Medulla oblongata (tissue), 1 donor: Measurements from ENCODE around the gene PLCH1.

Experiments
- DNase-seq: peaks from one replicate; pipeline ENCODE4 v3.0.0-alpha.2; 2015; ENCODE audit errors: extremely low spot score

Gene PLCH1

DNA sequence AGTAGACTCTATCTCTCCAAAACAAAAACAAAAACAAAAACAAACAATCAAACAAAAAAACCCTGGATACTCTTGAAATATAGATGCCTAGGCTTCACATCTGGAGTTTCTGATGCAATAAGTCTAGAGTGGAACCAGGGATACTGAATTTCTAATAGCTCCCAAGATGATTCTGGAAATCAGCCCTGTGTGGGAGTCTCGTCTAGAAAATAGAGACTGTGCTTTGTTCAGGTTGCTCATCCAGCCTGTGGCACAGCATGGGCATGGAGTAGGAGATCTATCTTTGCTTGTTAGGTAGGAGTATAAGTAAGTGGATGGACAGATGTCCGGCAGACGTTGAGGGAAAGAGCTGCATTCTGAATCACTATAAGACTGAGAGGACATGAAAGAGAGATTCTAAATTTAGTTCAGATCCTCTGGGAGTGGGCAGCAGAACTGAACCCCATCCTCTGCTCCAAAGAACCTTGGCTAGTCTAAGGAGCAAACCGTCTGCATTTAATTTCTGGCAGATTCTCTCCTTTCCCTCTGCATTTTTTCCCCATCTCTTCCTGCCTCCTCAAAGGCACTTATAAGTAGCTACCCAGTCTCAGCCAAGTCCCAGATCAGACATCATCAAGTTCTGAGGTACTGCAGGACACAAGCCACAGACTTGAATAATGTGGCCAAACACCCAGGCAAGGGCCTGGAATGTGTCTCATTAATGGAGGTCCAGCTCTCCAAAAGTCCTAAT, 358.8 kb downstream of the PLCH1 start:
- no peak for DNase-seq

- DNase-seq: peak; percentile 76
Measured at GRCh38 chr3:155382396-155383042, 362.4 kb downstream of the PLCH1 start.

GRCh38 chr3:155377847-155378246, 367.0 kb downstream of the PLCH1 start:
- no peak for DNase-seq

- no peak for DNase-seq
Measured at GRCh38 chr3:155377071-155377470, 367.8 kb downstream of the PLCH1 start.

DNA sequence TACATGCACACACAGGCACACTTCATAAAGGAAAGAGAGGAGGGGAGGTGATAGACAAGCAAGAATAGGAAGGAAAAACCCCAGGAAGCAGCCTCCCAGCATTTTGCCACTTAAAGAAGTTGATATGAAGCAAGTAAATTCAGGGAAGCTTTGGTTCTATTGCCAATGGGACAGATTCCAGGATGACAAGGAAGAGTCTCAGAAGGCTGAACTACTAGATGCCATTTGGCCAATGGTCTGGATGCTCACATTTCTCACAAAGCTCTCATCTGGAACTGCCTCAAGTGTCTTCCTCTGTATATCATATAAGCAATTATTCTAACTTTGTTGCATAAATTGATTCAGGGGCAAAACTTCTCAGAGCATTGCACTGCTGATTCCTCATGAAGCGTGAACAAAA, 372.6 kb downstream of the PLCH1 start:
- no peak for DNase-seq

DNA sequence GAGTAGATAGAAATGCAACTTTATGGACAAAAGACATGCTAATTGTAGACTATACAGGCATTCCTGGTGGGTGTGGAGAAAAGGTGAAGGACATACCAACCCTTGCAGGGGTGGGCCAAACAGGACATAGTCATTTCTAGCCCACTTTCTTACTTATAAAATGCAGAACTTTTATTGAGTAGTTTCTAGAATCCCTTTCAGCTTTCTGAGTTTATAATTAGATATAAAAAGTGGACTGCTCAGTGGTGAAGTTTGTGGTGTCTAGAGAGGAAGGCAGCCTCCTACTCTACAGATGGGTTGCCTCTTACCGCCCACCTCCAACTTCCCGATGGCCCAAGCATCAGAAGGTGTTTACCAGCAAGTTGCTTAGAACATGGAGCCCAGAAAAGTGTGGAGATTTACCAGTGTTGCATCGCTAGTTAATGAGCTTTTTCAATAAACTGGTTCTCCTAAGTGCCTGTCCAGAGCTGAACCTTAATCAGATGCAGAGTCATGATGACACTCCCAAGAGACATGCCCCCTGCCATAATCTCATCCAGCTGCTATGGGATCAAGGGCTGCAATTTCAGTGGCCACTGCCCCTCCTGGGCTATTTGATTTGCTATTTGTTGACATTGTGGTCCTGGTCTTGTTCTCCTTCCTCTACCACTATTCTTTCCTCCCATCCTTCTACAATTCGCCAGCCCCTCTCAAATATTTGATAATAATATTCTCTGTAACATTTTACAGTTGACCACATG, 373.9 kb downstream of the PLCH1 start:
- no peak for DNase-seq

- peak; percentile 69 for DNase-seq
Measured at GRCh38 chr3:155370198-155370597, 374.7 kb downstream of the PLCH1 start.

GRCh38 chr3:155369735-155370134, 375.1 kb downstream of the PLCH1 start:
- no peak for DNase-seq

DNA sequence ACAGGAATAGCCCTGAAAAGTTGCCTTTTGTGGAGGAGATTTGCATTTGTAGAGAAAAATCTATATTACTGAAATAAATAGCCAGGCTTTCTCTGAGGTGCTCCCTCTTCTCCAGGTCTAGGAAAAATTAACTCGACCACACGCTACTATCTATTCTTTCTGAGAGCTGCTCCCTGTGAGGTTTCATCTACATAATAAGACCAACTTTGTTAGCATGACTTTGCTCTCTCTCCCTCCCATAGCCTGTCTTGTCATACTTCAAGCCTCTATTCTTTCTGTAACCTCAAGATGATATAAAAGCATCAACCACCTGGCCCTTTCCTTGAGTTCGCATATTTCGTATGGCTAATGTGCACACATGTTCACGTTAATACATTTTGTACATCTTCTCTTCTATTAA, 375.6 kb downstream of the PLCH1 start:
- no peak for DNase-seq

GRCh38 chr3:155368786-155369185, 376.1 kb downstream of the PLCH1 start:
- DNase-seq: no peak

DNA sequence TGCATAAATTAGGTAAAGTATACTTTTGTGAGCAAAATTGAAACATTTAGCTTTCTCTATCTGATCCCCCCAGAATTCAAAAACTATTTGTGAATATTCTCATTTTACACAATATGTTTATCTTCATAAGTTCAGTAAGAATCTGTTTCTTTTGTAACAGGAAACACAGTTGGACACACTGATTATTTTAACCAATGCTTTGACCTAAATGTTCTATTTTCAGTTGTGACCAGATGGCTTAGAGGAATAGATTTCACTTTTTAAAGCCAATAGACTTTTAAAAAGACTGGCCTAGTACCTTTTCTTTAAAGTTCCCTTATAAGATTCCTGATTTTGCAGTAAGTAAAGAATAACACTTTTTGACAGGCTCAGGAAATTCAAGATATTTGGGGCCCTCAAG, 377.4 kb downstream of the PLCH1 start:
- DNase-seq: no peak

DNA sequence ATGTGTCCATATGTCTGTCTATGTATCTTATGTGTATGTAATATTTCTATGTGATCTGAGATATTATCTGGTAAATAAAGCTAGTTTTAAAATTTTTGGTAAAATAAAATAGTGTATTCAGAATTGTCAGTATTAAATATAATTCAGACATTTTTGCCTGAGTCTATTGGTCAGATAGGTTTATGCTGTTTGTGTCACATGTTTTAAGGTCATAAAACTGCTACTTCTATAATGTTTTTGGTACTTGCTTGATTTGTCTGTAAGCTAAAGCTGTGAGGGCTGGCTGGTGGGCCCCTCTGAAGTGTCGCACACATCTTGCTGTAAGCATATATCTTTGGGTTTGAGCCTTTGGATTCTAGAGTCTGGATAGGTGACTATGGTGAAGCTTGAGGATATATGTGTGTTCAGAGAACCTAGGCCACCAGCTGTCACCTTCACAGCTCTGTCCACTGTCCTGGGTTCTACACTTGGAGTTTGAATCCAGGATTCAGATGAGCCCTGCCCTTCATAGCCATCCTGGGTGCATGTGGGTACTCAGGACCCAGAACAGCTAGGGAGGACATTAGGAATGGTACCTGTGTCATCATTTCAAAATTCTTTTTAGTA, 379.6 kb downstream of the PLCH1 start:
- no peak for DNase-seq

- no peak for DNase-seq
Measured at GRCh38 chr3:155364492-155364891, 380.4 kb downstream of the PLCH1 start.

DNA sequence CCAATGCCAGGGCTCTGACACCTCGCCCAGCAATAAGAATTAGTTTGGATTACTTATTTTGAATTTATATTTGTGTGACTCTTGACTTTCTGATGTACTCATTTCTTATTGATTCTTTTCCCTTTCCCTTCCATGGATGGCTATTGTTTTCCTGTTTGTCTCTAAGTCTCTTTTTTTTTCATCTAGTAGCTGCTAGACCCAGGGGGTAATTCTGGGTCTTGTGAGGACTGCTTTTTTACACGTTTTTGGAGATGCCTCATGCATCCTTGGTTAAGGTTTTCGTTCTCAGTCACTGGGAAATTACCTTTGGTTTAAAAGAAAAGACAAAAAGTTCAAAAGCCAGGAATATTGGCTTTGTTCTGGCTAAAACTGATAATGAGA, 381.2 kb downstream of the PLCH1 start:
- DNase-seq: no peak

DNA sequence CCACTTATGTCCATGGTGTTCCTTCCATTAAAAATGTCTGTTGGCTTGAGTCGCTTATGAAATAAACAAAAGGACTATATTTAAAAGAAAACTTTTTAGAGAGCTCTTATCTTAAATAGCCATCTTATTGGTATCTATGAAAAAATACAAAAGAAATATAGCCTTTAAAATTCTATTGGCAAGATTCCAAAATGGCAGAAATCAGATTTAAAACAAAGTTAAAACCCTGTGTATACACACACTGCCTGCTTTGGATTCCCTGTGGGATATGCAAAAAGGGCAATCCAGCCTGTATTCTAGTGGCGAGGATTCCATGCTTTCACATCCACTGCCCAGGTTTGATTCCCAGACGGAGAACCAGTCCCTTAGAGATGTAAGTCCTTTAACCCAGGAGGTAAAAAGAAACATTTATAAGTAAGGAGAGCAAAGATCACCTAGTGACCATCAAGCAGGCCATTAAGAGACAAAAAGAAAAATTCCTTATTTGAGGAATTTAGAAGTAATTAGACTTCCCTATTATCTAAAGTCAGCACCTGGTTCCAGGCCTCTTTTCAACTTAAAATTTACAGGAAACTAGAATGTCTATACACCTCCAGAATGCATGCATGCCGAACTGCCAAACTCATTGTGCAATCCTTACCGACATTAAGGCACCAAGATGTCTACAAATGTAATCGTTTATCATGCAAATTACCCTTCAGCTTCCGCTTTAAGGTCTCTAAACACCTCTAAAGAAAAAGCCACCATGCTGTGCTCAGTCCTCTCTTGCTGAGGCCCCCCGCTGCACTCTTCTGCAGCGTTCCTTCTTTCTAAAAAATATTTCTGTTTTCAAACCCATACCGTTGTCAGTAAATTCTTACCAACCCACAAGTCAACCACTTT, 381.8 kb downstream of the PLCH1 start:
- DNase-seq: no peak

DNA sequence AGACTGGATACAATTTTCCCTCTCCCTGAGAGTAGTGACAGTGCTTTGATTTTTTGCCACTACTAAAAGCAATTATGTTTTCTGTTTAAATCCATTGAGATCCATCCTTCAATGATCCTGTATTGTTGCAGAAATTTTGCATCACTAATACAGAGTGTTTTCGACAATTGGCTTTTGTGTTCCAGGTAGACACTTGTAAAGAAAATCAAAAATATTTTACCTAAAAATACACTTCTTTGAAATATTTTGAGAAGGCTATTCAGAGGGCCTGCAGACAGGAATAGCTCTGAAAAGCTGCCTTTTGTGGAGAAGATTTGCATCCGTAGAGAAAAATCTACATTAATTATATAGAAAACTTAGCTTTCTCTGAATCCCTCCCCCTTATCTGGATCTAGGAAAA, 384.6 kb downstream of the PLCH1 start:
- DNase-seq: no peak

DNA sequence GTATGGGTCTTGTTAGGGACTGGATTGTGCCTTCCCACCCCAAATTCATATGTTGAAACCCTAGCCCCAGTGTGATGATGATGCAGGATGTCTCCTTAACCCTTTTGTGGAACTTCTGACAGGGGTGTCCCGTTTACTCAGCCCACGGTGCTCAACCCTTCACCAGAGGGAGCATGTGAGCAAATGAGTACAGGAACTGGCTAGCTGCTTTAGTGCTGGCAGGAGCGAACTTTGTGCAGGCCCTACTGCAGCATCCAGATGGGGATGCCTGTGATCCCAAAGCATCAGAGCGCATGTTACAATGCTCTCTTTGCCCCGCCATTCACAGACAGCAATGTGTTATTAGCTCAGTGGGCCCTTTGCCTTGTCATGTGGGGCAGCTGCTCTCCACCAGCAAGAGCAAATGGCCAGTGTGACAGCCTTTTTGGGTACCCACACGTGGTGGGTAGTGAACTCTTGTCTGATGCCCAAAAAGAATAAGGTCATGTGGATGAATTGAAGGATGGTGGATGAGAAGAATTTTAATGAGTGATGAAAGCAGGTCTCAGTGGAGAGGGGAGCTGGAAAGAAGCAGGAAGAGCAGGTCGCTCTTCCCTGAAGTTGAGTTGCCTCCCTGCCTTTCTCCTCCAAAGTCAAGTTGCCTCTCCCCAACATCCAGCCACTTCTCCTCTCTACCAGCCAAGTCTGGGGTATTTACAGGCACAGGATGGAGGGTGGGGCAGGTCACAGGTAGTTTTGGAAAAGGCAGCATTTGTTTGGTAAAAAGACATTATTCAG, 388.1 kb downstream of the PLCH1 start:
- no peak for DNase-seq

DNA sequence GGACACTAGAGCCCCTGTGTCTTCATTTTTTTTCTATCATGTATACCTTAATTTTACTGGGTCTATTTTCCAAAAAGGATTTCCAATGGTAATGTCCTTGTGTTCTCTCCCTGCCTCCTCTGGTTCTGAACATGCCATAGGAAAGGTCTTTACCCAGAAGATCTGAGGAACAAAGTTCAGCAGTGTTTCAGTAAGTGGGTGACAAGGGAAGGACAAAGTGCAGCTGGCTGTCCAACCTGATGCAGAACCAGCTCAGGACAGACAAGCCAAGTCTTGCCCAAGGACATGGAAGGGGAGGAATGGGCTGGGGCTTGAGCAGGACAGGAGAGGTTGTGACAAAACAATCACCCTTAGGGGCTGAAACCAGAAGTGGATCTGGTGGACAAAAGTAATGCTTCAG, 390.2 kb downstream of the PLCH1 start:
- DNase-seq: no peak

GRCh38 chr3:155352900-155353490, 391.9 kb downstream of the PLCH1 start:
- DNase-seq: peak; percentile 58

- DNase-seq: no peak
Measured at GRCh38 chr3:155350571-155350970, 394.3 kb downstream of the PLCH1 start.
